GDM1 (cell line): ENCODE measurements around the gene TMEM116.

Source experiments
- DNase-seq: peaks from one replicate; lab custom pipeline; 2025; lab: John Stamatoyannopoulos, UW

Gene TMEM116

DNA sequence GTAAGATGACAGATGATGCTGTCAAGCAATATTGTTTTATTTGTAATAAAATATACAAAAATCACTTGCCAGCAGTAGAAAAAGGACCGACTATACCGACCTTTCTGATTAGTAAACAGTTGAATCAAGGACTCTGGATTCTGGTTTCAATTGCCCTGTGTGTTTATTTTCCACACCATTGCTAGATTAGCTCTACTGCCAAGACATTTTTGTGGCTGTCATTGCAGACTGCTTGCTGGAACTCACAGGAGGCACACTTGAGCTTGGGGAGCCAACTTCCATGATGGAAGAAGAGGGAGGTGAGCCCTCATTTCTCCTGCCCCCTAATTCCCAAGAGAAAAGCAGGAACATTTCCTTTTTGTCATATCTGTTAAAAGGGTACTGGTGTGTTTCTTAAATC is 119.7 kb downstream of the TMEM116 start:
- no peak for DNase-seq

DNA sequence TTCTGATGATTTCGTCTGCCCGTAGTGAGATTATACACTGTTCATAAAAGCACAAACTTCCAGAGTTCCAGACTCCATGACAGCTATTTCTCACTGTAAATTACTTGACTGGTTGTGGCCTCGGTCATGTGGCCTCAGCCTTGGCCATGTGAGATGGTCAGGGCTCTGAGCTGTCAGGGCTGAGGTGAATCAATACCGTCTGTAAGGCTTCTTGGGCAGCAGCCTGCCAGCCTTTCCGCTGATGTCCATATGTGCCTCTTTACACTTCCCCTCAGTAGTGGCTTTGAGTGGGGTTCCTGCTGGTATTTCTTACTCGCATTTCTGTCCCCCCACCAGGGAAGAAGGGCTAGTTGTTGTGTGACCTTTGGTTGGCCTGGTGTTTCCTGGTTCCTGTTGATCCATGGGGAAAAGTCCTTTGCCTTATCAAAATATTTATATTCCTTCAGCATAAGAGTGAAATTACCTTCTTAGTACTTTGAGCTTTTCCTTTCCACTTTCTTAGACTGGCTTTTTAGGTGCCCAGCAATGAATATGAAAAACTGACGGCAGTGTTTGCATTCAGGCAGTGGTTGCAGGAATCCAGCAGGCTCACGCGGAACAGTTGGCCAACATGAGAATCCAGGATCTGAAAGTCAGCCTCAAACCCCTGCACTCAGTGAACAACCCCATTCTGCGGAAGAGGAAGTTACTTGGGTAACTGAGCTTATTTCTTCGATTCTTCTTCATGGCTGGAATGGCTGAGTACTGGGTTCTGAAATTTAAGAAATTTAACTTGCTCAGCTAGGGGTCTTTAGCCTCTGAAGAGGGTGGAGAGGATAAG is 124.8 kb downstream of the TMEM116 start:
- no peak for DNase-seq

DNA sequence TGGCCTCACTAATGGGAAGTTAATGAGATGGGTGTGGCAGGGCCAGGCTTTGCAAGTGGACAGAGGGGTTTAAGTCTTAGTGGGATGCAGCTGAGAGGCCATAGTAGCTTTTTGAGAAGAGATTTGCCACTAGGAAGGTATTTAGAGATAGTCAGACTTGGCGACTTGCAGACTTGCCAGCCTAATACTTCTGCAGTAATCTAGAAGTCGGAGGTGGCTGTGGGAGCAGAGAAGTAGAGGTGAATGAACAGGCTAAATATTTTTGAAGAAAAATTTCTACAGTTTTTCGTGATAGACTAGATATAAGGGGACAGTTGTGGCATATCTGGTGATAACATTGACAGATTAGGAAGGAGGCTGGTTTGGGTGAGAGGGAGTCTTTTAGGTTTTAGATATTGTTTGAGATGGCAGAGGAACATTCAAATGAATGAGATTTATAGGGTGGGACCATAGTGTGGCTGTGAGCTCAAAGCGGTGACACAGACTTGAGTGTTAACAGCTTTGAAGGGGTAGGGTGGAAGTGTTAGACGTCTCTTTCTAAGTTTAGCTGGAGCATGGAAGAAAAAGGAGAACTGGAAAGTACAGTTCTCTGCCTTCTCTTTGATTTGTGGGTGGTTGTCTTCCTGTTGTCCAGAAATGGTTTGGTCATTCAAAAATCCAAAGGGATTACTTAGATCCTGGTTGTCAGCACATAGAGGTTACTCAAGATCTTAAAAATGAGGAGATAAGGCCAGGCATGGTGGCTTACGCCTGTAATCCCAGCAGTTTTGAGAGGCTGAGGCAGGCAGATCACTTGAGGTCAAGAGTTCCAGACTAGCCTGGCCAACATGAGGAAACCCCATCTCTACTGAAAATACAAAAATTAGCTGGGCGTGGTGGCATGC is 126.1 kb downstream of the TMEM116 start:
- no peak for DNase-seq

DNA sequence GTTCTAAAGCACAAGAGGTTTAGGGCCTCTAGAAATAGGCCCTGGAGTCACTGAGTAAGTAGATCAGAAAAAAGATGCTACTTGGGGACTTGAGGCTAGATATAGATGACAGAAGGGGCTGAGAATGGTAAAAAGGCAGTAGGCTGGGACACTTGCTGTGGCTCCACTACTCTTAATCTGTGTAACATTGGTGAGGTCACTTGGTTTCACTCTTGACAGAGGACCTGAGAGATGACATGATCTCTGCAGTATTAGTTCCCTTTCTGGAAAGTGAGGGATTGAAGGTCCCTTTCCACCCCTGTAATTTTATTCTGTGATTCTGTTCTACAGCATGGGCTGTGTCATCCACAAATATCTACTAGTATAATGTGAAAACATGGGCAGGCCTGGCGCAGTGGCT is 131.2 kb downstream of the TMEM116 start:
- DNase-seq, result no peak
